OCI-LY1 (cell line): ENCODE measurements around the gene LDLRAD2.

Experiments used
- CTCF ChIP-seq: fragments of 200-600 bp; sonication (generic), shearing (Covaris generic); IDR thresholded peaks from 2 replicates; pipeline ENCODE4 v1.5.1; 2017; ENCODE audit warnings: mild to moderate bottlenecking, antibody characterized with exemption, low read length, moderate library complexity, mixed read lengths
- EZH2 ChIP-seq: fragments of 200-600 bp; sonication (generic), shearing (Covaris generic); IDR thresholded peaks from 2 replicates; pipeline ENCODE4 v1.8.0; 2017; ENCODE audit warnings: borderline replicate concordance, mixed run types, mild to moderate bottlenecking, antibody characterized with exemption, low read length, moderate library complexity, mixed read lengths

GRCh38 chr1:21847223-21848205 is 35.4 kb downstream of the LDLRAD2 start:
- TF ChIP-seq CTCF: no peak
- TF ChIP-seq EZH2: no peak
